ENCODE data around the gene CXCR2.

The CXCR2 gene

GRCh38 chr2:218129458-218130135 lies 3.8 kb downstream of the CXCR2 start:
- no peak overlapping the region for H2BK12ac ChIP-seq (ENCODE audit: low read length)
- H3K23ac ChIP-seq (ENCODE audit: low read depth, low read length, poor library complexity), result no peak overlapping the region
- H3K9ac ChIP-seq (ENCODE audit: low read depth, low read length, poor library complexity), result no peak overlapping the region
- H3K18ac ChIP-seq (ENCODE audit: low read length), result no peak overlapping the region
- no peak overlapping the region for H3K4me3 ChIP-seq (ENCODE audit: low read length in 2 of 2)
- no peak overlapping the region for H2AFZ ChIP-seq (ENCODE audit: low read length)
- no peak overlapping the region for H4K8ac ChIP-seq (ENCODE audit: low read depth, low read length)
- H4K91ac ChIP-seq (ENCODE audit: low read depth, low read length, poor library complexity), result no peak overlapping the region
- no peak for DNase-seq (ENCODE audit: low spot score)
- H3K4me1 ChIP-seq (ENCODE audit: control insufficient read depth in 2 of 2, insufficient read depth in 1 of 2, low read depth in 1 of 2, low read length in 2 of 2), result peaks cover 0 to 9% of the 10 kb centered on the region in 2 donors
- no peak overlapping the region for H3K14ac ChIP-seq (ENCODE audit: low read length)
- no peak overlapping the region for H3K4ac ChIP-seq (ENCODE audit: low read length)
- no peak overlapping the region for H3K27ac ChIP-seq (replicated peaks; ENCODE audit: low read length)
- H2BK120ac ChIP-seq (ENCODE audit: low read depth, low read length), result no peak overlapping the region
- H3K4me2 ChIP-seq (ENCODE audit: insufficient read depth, low read length, poor library complexity, severe bottlenecking), result no peak overlapping the region
- peaks cover 0 to 2% of the 10 kb centered on the region in 2 donors for H3K9me3 ChIP-seq (replicated peaks in 1 of 2; ENCODE audit: control insufficient read depth in 2 of 2, insufficient read depth in 1 of 2, low read depth in 1 of 2, low read length in 2 of 2)
- no peaks in the 10 kb centered on the region for H3K79me1 ChIP-seq (ENCODE audit: low read depth, low read length)
- H3K36me3 ChIP-seq (replicated peaks in 1 of 2; ENCODE audit: control insufficient read depth in 2 of 2, insufficient read depth in 2 of 2, low read length in 2 of 2), result no peaks in the 10 kb centered on the region
- no peak overlapping the region for H2BK5ac ChIP-seq (ENCODE audit: low read length)
- no peak overlapping the region for H2AK5ac ChIP-seq (ENCODE audit: low read depth, low read length)
- H2BK15ac ChIP-seq (ENCODE audit: low read length), result no peak overlapping the region
- WGBS, 2 donors (ENCODE audit: extremely low coverage in 2 of 2, insufficient read length in 2 of 2, insufficient replicate concordance in 1 of 2), result no CpG with 5 or more reads among the region's 6 CpGs
- H3K27me3 ChIP-seq (ENCODE audit: control insufficient read depth in 3 of 3, insufficient read depth in 3 of 3, low read depth in 1 of 3, low read length in 3 of 3), result peaks cover 0 to 13% (median 2%) of the 10 kb centered on the region in 3 experiments

- no peak overlapping the region for H4K8ac ChIP-seq (ENCODE audit: low read depth, low read length)
- no peak overlapping the region for H3K4me3 ChIP-seq (ENCODE audit: low read length in 2 of 2)
- no peak overlapping the region for H2BK15ac ChIP-seq (ENCODE audit: low read length)
- peaks cover 0 to 4% of the 10 kb centered on the region in 2 donors for H3K4me1 ChIP-seq (ENCODE audit: control insufficient read depth in 2 of 2, insufficient read depth in 1 of 2, low read depth in 1 of 2, low read length in 2 of 2)
- no peak overlapping the region for H2AFZ ChIP-seq (ENCODE audit: low read length)
- H2AK5ac ChIP-seq (ENCODE audit: low read depth, low read length), result no peak overlapping the region
- peaks cover 0 to 2% of the 10 kb centered on the region in 2 donors for H3K9me3 ChIP-seq (replicated peaks in 1 of 2; ENCODE audit: control insufficient read depth in 2 of 2, insufficient read depth in 1 of 2, low read depth in 1 of 2, low read length in 2 of 2)
- no peak overlapping the region for H3K4ac ChIP-seq (ENCODE audit: low read length)
- H3K9ac ChIP-seq (ENCODE audit: low read depth, low read length, poor library complexity), result no peak overlapping the region
- peaks cover 0 to 13% (median 2%) of the 10 kb centered on the region in 3 experiments for H3K27me3 ChIP-seq (ENCODE audit: control insufficient read depth in 3 of 3, insufficient read depth in 3 of 3, low read depth in 1 of 3, low read length in 3 of 3)
- no peak overlapping the region for H4K91ac ChIP-seq (ENCODE audit: low read depth, low read length, poor library complexity)
- no peaks in the 10 kb centered on the region for H3K36me3 ChIP-seq (replicated peaks in 1 of 2; ENCODE audit: control insufficient read depth in 2 of 2, insufficient read depth in 2 of 2, low read length in 2 of 2)
- H3K79me1 ChIP-seq (ENCODE audit: low read depth, low read length), result no peaks in the 10 kb centered on the region
- DNase-seq (ENCODE audit: low spot score), result no peak
- no peak overlapping the region for H2BK12ac ChIP-seq (ENCODE audit: low read length)
- no CpG with 5 or more reads among the region's 2 CpGs for WGBS, 2 donors (ENCODE audit: extremely low coverage in 2 of 2, insufficient read length in 2 of 2, insufficient replicate concordance in 1 of 2)
- no peak overlapping the region for H3K18ac ChIP-seq (ENCODE audit: low read length)
- no peak overlapping the region for H3K4me2 ChIP-seq (ENCODE audit: insufficient read depth, low read length, poor library complexity, severe bottlenecking)
- H2BK5ac ChIP-seq (ENCODE audit: low read length), result no peak overlapping the region
- no peak overlapping the region for H3K14ac ChIP-seq (ENCODE audit: low read length)
- no peak overlapping the region for H3K27ac ChIP-seq (replicated peaks; ENCODE audit: low read length)
- no peak overlapping the region for H3K23ac ChIP-seq (ENCODE audit: low read depth, low read length, poor library complexity)
- H2BK120ac ChIP-seq (ENCODE audit: low read depth, low read length), result no peak overlapping the region
Measured at GRCh38 chr2:218130377-218130776, 4.5 kb downstream of the CXCR2 start.

- Histone ChIP-seq H3K27me3 (ENCODE audit: control insufficient read depth in 3 of 3, insufficient read depth in 3 of 3, low read depth in 1 of 3, low read length in 3 of 3) (peaks cover 0 to 13% (median 2%) of the 10 kb centered on the region in 3 experiments), H2BK5ac (ENCODE audit: low read length) (no peak overlapping the region), H3K4me3 (ENCODE audit: low read length in 2 of 2) (no peak overlapping the region), H3K9me3 (replicated peaks in 1 of 2; ENCODE audit: control insufficient read depth in 2 of 2, insufficient read depth in 1 of 2, low read depth in 1 of 2, low read length in 2 of 2) (peaks cover 0 to 2% of the 10 kb centered on the region in 2 donors), H2BK120ac (ENCODE audit: low read depth, low read length) (no peak overlapping the region), H3K27ac (replicated peaks; ENCODE audit: low read length) (no peak overlapping the region), H4K91ac (ENCODE audit: low read depth, low read length, poor library complexity) (no peak overlapping the region), H3K23ac (ENCODE audit: low read depth, low read length, poor library complexity) (no peak overlapping the region), H4K8ac (ENCODE audit: low read depth, low read length) (no peak overlapping the region), H3K9ac (ENCODE audit: low read depth, low read length, poor library complexity) (no peak overlapping the region), H3K4me1 (ENCODE audit: control insufficient read depth in 2 of 2, insufficient read depth in 1 of 2, low read depth in 1 of 2, low read length in 2 of 2) (no peaks in the 10 kb centered on the region), H2AFZ (ENCODE audit: low read length) (no peak overlapping the region), H3K4ac (ENCODE audit: low read length) (no peak overlapping the region), H2AK5ac (ENCODE audit: low read depth, low read length) (no peak overlapping the region), H3K36me3 (replicated peaks in 1 of 2; ENCODE audit: control insufficient read depth in 2 of 2, insufficient read depth in 2 of 2, low read length in 2 of 2) (no peaks in the 10 kb centered on the region), H3K18ac (ENCODE audit: low read length) (peak overlapping the region; percentile 41), H2BK12ac (ENCODE audit: low read length) (no peak overlapping the region), H3K4me2 (ENCODE audit: insufficient read depth, low read length, poor library complexity, severe bottlenecking) (no peak overlapping the region), H2BK15ac (ENCODE audit: low read length) (no peak overlapping the region), H3K14ac (ENCODE audit: low read length) (no peak overlapping the region), H3K79me1 (ENCODE audit: low read depth, low read length) (no peaks in the 10 kb centered on the region)
- DNase-seq (ENCODE audit: low spot score), result no peak
Measured at GRCh38 chr2:218130822-218131221, 5.0 kb downstream of the CXCR2 start.

GRCh38 chr2:218137514-218137913 lies 11.7 kb downstream of the CXCR2 start:
- no peak overlapping the region for H3K27ac ChIP-seq (replicated peaks; ENCODE audit: low read length)
- H3K36me3 ChIP-seq (replicated peaks in 1 of 2; ENCODE audit: control insufficient read depth in 2 of 2, insufficient read depth in 2 of 2, low read length in 2 of 2), result no peaks in the 10 kb centered on the region
- H3K9ac ChIP-seq (ENCODE audit: low read depth, low read length, poor library complexity), result no peak overlapping the region
- no peak overlapping the region for H4K8ac ChIP-seq (ENCODE audit: low read depth, low read length)
- peaks cover 0 to 2% of the 10 kb centered on the region in 2 donors for H3K9me3 ChIP-seq (replicated peaks in 1 of 2; ENCODE audit: control insufficient read depth in 2 of 2, insufficient read depth in 1 of 2, low read depth in 1 of 2, low read length in 2 of 2)
- no peak overlapping the region for H2AK5ac ChIP-seq (ENCODE audit: low read depth, low read length)
- H2BK5ac ChIP-seq (ENCODE audit: low read length), result no peak overlapping the region
- peaks cover 0 to 15% (median 0%) of the 10 kb centered on the region in 3 experiments for H3K27me3 ChIP-seq (ENCODE audit: control insufficient read depth in 3 of 3, insufficient read depth in 3 of 3, low read depth in 1 of 3, low read length in 3 of 3)
- H2BK12ac ChIP-seq (ENCODE audit: low read length), result no peak overlapping the region
- no peak overlapping the region for H3K18ac ChIP-seq (ENCODE audit: low read length)
- WGBS, 2 donors (ENCODE audit: extremely low coverage in 2 of 2, insufficient read length in 2 of 2, insufficient replicate concordance in 1 of 2), result no CpG with 5 or more reads among the region's 3 CpGs
- no peak overlapping the region for H2AFZ ChIP-seq (ENCODE audit: low read length)
- H2BK15ac ChIP-seq (ENCODE audit: low read length), result no peak overlapping the region
- no peak overlapping the region for H3K14ac ChIP-seq (ENCODE audit: low read length)
- H3K23ac ChIP-seq (ENCODE audit: low read depth, low read length, poor library complexity), result no peak overlapping the region
- H3K79me1 ChIP-seq (ENCODE audit: low read depth, low read length), result no peaks in the 10 kb centered on the region
- H3K4me1 ChIP-seq (ENCODE audit: control insufficient read depth in 2 of 2, insufficient read depth in 1 of 2, low read depth in 1 of 2, low read length in 2 of 2), result no peaks in the 10 kb centered on the region
- DNase-seq (ENCODE audit: low spot score), result no peak
- H4K91ac ChIP-seq (ENCODE audit: low read depth, low read length, poor library complexity), result no peak overlapping the region
- H3K4me2 ChIP-seq (ENCODE audit: insufficient read depth, low read length, poor library complexity, severe bottlenecking), result no peak overlapping the region
- no peak overlapping the region for H3K4ac ChIP-seq (ENCODE audit: low read length)
- no peak overlapping the region for H3K4me3 ChIP-seq (ENCODE audit: low read length in 2 of 2)
- no peak overlapping the region for H2BK120ac ChIP-seq (ENCODE audit: low read depth, low read length)

All from neuronal stem cell (in vitro differentiated cells).